AG09309 (cell line): ENCODE data around the gene WWC1.

Experiments used
- DNase-seq: peaks from one replicate; pipeline ENCODE4 v3.0.0-alpha.2; 2010; ENCODE audit warnings: low read depth
- H3K4me3 ChIP-seq: 2 replicates; pipeline ENCODE4 v1.5.1; 2011; ENCODE audit warnings: mild to moderate bottlenecking, low read depth, low read length, moderate library complexity; ENCODE audit not compliant: control insufficient read depth
- CTCF ChIP-seq: IDR thresholded peaks from 2 replicates; pipeline ENCODE4 v1.5.1; 2011; ENCODE audit warnings: mild to moderate bottlenecking, low read depth, low read length, inconsistent platforms; ENCODE audit not compliant: insufficient read depth, control insufficient read depth; ENCODE audit errors: missing control alignments

The WWC1 gene

GRCh38 chr5:168489059-168489458 is 197.6 kb downstream of the WWC1 start:
- no peak for DNase-seq
- H3K4me3 ChIP-seq: no peak overlapping the region
- no peak for TF ChIP-seq CTCF

GRCh38 chr5:168494057-168494555 is 202.7 kb downstream of the WWC1 start:
- H3K4me3 ChIP-seq: no peak overlapping the region
- TF ChIP-seq CTCF: no peak
- no peak for DNase-seq

- no peak overlapping the region for H3K4me3 ChIP-seq
- no peak for TF ChIP-seq CTCF
- no peak for DNase-seq
Observed at GRCh38 chr5:168502563-168503237, 211.3 kb downstream of the WWC1 start.

- no peak overlapping the region for H3K4me3 ChIP-seq
- no peak for TF ChIP-seq CTCF
- DNase-seq: no peak
Observed at GRCh38 chr5:168513861-168514428, 222.5 kb downstream of the WWC1 start.
